ENCODE results near the gene RHD.

DNA sequence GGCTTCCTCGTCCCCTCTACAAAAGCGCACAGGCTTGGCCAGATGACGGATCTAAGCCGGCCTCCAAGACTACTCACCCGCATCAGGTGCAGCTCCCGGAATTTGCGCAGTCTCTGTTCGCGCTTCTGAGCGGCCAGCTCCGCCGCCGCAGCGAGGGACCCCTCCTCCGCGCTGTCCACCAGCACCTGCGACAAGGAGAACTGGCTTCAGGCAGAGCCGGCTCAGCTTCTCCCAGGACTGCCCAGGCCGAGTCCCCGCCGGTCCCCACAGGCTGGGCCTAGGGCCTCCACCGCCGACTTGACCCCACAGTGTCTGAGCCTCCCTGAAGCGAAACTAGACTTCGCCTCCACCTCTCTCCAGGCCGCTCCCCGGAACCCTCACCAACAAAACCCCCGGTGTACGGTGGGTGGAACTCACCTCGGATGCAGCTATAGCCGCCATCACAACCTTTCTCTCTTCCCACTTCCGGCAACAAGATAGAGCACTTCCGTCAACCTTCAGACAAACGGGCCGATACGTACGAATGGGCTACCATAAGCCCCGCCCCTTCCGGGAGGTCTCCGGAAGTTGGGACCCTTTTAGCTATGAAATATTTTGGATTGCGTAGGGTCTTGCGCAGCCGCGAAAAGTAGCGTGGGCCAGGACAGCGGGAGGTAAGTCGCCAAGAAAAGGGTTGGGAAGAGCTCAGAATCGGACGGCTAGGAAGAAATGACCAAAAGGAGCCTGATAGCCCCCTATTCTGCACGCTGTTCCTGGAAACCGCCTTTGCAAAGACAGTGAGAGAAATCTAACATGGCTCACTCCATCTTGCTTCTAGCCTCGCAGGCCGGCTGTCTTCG, 40.1 kb upstream of the RHD start, which contains the start of gene SYF2:
- TF ChIP-seq EZH2 (IDR thresholded peaks at IDR 0.05; ENCODE audit: borderline replicate concordance, low read length): no peak
- TF ChIP-seq, protein P1, sequence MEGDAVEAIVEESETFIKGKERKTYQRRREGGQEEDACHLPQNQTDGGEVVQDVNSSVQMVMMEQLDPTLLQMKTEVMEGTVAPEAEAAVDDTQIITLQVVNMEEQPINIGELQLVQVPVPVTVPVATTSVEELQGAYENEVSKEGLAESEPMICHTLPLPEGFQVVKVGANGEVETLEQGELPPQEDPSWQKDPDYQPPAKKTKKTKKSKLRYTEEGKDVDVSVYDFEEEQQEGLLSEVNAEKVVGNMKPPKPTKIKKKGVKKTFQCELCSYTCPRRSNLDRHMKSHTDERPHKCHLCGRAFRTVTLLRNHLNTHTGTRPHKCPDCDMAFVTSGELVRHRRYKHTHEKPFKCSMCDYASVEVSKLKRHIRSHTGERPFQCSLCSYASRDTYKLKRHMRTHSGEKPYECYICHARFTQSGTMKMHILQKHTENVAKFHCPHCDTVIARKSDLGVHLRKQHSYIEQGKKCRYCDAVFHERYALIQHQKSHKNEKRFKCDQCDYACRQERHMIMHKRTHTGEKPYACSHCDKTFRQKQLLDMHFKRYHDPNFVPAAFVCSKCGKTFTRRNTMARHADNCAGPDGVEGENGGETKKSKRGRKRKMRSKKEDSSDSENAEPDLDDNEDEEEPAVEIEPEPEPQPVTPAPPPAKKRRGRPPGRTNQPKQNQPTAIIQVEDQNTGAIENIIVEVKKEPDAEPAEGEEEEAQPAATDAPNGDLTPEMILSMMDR (IDR thresholded peaks at IDR 0.05; ENCODE audit: low read length): no peak
